HCT116 (cell line): ENCODE measurements around the gene CDH4. TPM values are rescaled to one million over a fixed set of nuclear protein-coding genes. Genes with fewer than 3 reads are reported as not detected.

Experiments used
- ATAC-seq: fragments of 200-7000 bp; cut with Tn5 transposase; 2 replicates; pipeline ENCODE4 v1.9.1; 2020; ENCODE audit warnings: mild to moderate bottlenecking, moderate library complexity
- BruUV-seq: library from RNA; stranded (reverse); fragments of 400-500 nt; replicated peaks from 2 replicates; lab custom pipeline; 2021; lab: Mats Ljungman, UMichigan
- CTCF ChIA-PET: fragments of 300-600 bp; sonication (Branson Sonifier 250); formaldehyde crosslinking; loops from one replicate; lab custom pipeline; 2021; ENCODE audit warnings: antibody characterized with exemption; lab: Charles Lee
- POLR2A ChIA-PET: fragments of 300-600, 350-600 bp; sonication (Branson Sonifier 250); formaldehyde crosslinking; loops from one replicate; lab custom pipeline; 2021; ENCODE audit warnings: antibody characterized with exemption; lab: Charles Lee
- RAD21 ChIA-PET, 2 experiments: fragments of 300-600 bp; sonication (Branson Sonifier 250); formaldehyde crosslinking; loops; one replicate each; lab custom pipeline; 2023; ENCODE audit warnings: low total read pairs in 2 of 2; ENCODE audit not compliant: uncharacterized antibody in 2 of 2, unreplicated experiment in 2 of 2, low non-redundant PET in 1 of 2; lab: Charles Lee
- DNase-seq: peaks from one replicate; pipeline ENCODE4 v3.0.0-alpha.2; 2010; ENCODE audit warnings: low read depth, low spot score
- H2AFZ ChIP-seq: fragments of 200-600 bp; shearing (Covaris generic), sonication (generic); 2 replicates; pipeline ENCODE4 v1.6.1; 2017; ENCODE audit warnings: low read depth, mixed run types, mixed read lengths, antibody characterized with exemption, low read length; ENCODE audit not compliant: poor library complexity, severe bottlenecking
- H3K27ac ChIP-seq: 2 replicates; pipeline ENCODE4 v1.5.1; 2012; ENCODE audit warnings: low read depth, low read length
- H3K27me3 ChIP-seq: fragments of 200-600 bp; sonication (generic); 2 replicates; pipeline ENCODE4 v1.6.1; 2016; ENCODE audit warnings: mixed run types, low read length, mixed read lengths; ENCODE audit not compliant: insufficient read depth
- H3K36me3 ChIP-seq, 2 experiments: fragments of 200-500 bp in 1 of 2; fragments of 200-600 bp in 1 of 2; sonication (Bioruptor generic) in 1 of 2; sonication (generic) in 1 of 2; 2 replicates each; pipeline versions ENCODE4 v1.5.1 to v1.6.1; 2014 to 2016; ENCODE audit warnings: low read length in 2 of 2, inconsistent platforms in 1 of 2, mixed read lengths in 1 of 2, mixed run types in 1 of 2; ENCODE audit not compliant: insufficient read depth in 2 of 2, control insufficient read depth in 1 of 2
- H3K4me1 ChIP-seq, 2 experiments: fragments of 200-600 bp in 1 of 2; sonication (generic) in 1 of 2; 2 replicates each; pipeline versions ENCODE4 v1.5.1 to v1.6.1; 2012 to 2017; ENCODE audit warnings: low read length in 2 of 2, inconsistent platforms in 1 of 2, mild to moderate bottlenecking in 1 of 2, mixed read lengths in 1 of 2, mixed run types in 1 of 2, moderate library complexity in 1 of 2; ENCODE audit not compliant: insufficient read depth in 2 of 2, control insufficient read depth in 1 of 2
- H3K4me2 ChIP-seq: fragments of 200-600 bp; sonication (generic); 2 replicates; pipeline ENCODE4 v1.6.1; 2017; ENCODE audit warnings: mixed run types, low read length, mixed read lengths
- H3K4me3 ChIP-seq, 2 experiments: fragments of 200-600 bp in 1 of 2; sonication (generic) in 1 of 2; replicated peaks in 1 of 2; 2 replicates each; pipeline ENCODE4 v1.5.1; 2011 to 2016; ENCODE audit warnings: low read length in 2 of 2, control low read depth in 1 of 2, low read depth in 1 of 2, mild to moderate bottlenecking in 1 of 2, mixed read lengths in 1 of 2, mixed run types in 1 of 2
- H3K79me2 ChIP-seq: fragments of 200-600 bp; sonication (generic); 2 replicates; pipeline ENCODE4 v1.6.1; 2017; ENCODE audit warnings: mild to moderate bottlenecking, mixed run types, low read length, moderate library complexity, mixed read lengths; ENCODE audit not compliant: insufficient read depth
- H3K9ac ChIP-seq: fragments of 200-600 bp; sonication (generic); 2 replicates; pipeline ENCODE4 v1.6.1; 2016; ENCODE audit warnings: low read length, mixed read lengths
- H3K9me2 ChIP-seq: fragments of 200-600 bp; sonication (generic), shearing (Covaris generic); 2 replicates; pipeline ENCODE4 v1.6.1; 2017; ENCODE audit warnings: mixed run types, mild to moderate bottlenecking, moderate library complexity; ENCODE audit not compliant: insufficient read depth
- H3K9me3 ChIP-seq, 2 experiments: fragments of 200-500 bp in 1 of 2; fragments of 200-600 bp in 1 of 2; sonication (Bioruptor generic) in 1 of 2; sonication (generic) in 1 of 2; 2 replicates each; pipeline ENCODE4 v1.6.1; 2014 to 2017; ENCODE audit warnings: low read length in 2 of 2, mixed read lengths in 2 of 2, inconsistent platforms in 1 of 2, low read depth in 1 of 2, mild to moderate bottlenecking in 1 of 2, mixed run types in 1 of 2, moderate library complexity in 1 of 2; ENCODE audit not compliant: control insufficient read depth in 1 of 2, insufficient read depth in 1 of 2
- H4K20me1 ChIP-seq: fragments of 200-600 bp; sonication (generic), shearing (Covaris generic); 2 replicates; pipeline ENCODE4 v1.6.1; 2017; ENCODE audit warnings: mixed run types, mild to moderate bottlenecking, moderate library complexity; ENCODE audit not compliant: insufficient read depth
- CBX3 ChIP-seq: IDR thresholded peaks from 2 replicates; pipeline ENCODE4 v1.6.1; 2012; ENCODE audit warnings: low read depth
- CTCF ChIP-seq, 3 experiments: fragments of 200-600 bp in 1 of 3; sonication (generic) in 1 of 3; IDR thresholded peaks in 2 of 3; conservative IDR thresholded peaks in 1 of 3; 2 replicates each; pipeline ENCODE4 v1.5.1; 2012 to 2017; ENCODE audit warnings: low read depth in 2 of 3, low read length in 2 of 3, antibody characterized with exemption in 1 of 3, borderline replicate concordance in 1 of 3, control low read depth in 1 of 3, mild to moderate bottlenecking in 1 of 3, mixed read lengths in 1 of 3, mixed run types in 1 of 3, moderate library complexity in 1 of 3; ENCODE audit not compliant: insufficient read depth in 1 of 3
- EGR1 ChIP-seq: IDR thresholded peaks from 2 replicates; pipeline ENCODE4 v1.6.1; 2012; ENCODE audit warnings: low read depth
- EZH2phosphoT487 ChIP-seq: fragments of 200-600 bp; IDR thresholded peaks from 2 replicates; pipeline ENCODE4 v1.6.1; 2018; ENCODE audit warnings: antibody characterized with exemption, borderline replicate concordance
- FOSL1 ChIP-seq: IDR thresholded peaks from 2 replicates; pipeline ENCODE4 v1.6.1; 2012; ENCODE audit warnings: low read depth
- JUND ChIP-seq: IDR thresholded peaks from 2 replicates; pipeline ENCODE4 v1.6.1; 2012
- MAX ChIP-seq: IDR thresholded peaks from 2 replicates; pipeline ENCODE4 v1.6.1; 2012
- POLR2A ChIP-seq: IDR thresholded peaks from 2 replicates; pipeline ENCODE4 v1.7.0; 2011; ENCODE audit warnings: borderline replicate concordance; ENCODE audit not compliant: insufficient read depth, insufficient read length; ENCODE audit errors: extremely low read depth
- POLR2AphosphoS5 ChIP-seq: IDR thresholded peaks from 2 replicates; pipeline ENCODE4 v1.6.1; 2011; ENCODE audit warnings: mild to moderate bottlenecking, low read depth, low read length, moderate library complexity
- RAD21 ChIP-seq: IDR thresholded peaks from 2 replicates; pipeline ENCODE4 v1.6.1; 2012; ENCODE audit warnings: low read depth, mild to moderate bottlenecking
- SP1 ChIP-seq: IDR thresholded peaks from 2 replicates; pipeline ENCODE4 v1.6.1; 2012; ENCODE audit warnings: low read depth
- SRF ChIP-seq: IDR thresholded peaks from 2 replicates; pipeline ENCODE4 v1.6.1; 2012; ENCODE audit warnings: low read depth
- ZFX ChIP-seq: fragments of 450-650 bp; IDR thresholded peaks from 2 replicates; pipeline ENCODE4 v1.6.1; 2017
- ZNF274 ChIP-seq: fragments of 200-500 bp; sonication (Bioruptor generic); IDR thresholded peaks from 2 replicates; pipeline ENCODE4 v1.6.1; 2014; ENCODE audit warnings: mild to moderate bottlenecking, low read depth, low read length, inconsistent platforms
- intact Hi-C: fragments of 100-400 bp; cut with micrococcal nuclease; formaldehyde crosslinking; loops from 2 replicates; pipeline ENCODE4 v1.10.0; 2022
- total RNA-seq: library from RNA; stranded (reverse); gene quantifications from one replicate; pipeline ENCODE4 v1.2.1, GENCODE V29; 2021; ENCODE audit not compliant: unreplicated experiment

CDH4 gene
- total RNA-seq, 1 experiment from 2014 or later, result not detected

GRCh38 chr20:61941721-61942405 is 689.8 kb downstream of the CDH4 start:
- H3K27ac ChIP-seq, result no peak overlapping the region
- no peak overlapping the region for H3K9ac ChIP-seq
- TF ChIP-seq CTCF (IDR thresholded peaks at IDR 0.05 in 2 of 3, conservative IDR thresholded peaks at IDR 0.05 in 1 of 3; ENCODE audit: borderline replicate concordance in 1 of 3, insufficient read depth in 1 of 3, low read depth in 2 of 3, low read length in 2 of 3) (no peak), MAX (no peak), EGR1 (no peak), POLR2AphosphoS5 (no peak), POLR2A (no peak), JUND (no peak)
- TF ChIP-seq, all 23 proteins: peak for 0
- Histone ChIP-seq H3K4me1 (no peaks in the 10 kb centered on the region), H3K9me2 (no peaks in the 10 kb centered on the region), H3K4me2 (no peak overlapping the region), H2AFZ (no peak overlapping the region), H3K36me3 (no peaks in the 10 kb centered on the region), H3K9me3 (no peaks in the 10 kb centered on the region), H3K27me3 (no peaks in the 10 kb centered on the region), H4K20me1 (no peaks in the 10 kb centered on the region), H3K79me2 (no peaks in the 10 kb centered on the region), H3K4me3 (no peak overlapping the region)
- ATAC-seq (no peak), DNase-seq (no peak)
- no TSS peak for BruUV-seq
- ChIA-PET POLR2A (no interaction called here), CTCF (no interaction called here), RAD21 (no interaction called here)
- intact Hi-C loops, result no loop called here

- no peak for DNase-seq
- Histone ChIP-seq H3K4me2 (no peak overlapping the region), H3K4me1 (no peaks in the 10 kb centered on the region), H4K20me1 (no peaks in the 10 kb centered on the region), H3K27ac (no peak overlapping the region), H3K79me2 (no peaks in the 10 kb centered on the region), H2AFZ (no peak overlapping the region), H3K27me3 (no peaks in the 10 kb centered on the region), H3K4me3 (no peak overlapping the region), H3K9ac (no peak overlapping the region), H3K9me3 (no peaks in the 10 kb centered on the region), H3K9me2 (no peaks in the 10 kb centered on the region), H3K36me3 (no peaks in the 10 kb centered on the region)
- ChIA-PET CTCF (no interaction called here), POLR2A (no interaction called here), RAD21 (no interaction called here)
- intact Hi-C loops, result no loop called here
- no TSS peak for BruUV-seq
- no peak for ATAC-seq
- no peak for TF ChIP-seq ZNF274
- TF ChIP-seq EZH2phosphoT487, result no peak
- TF ChIP-seq EGR1, result no peak
- TF ChIP-seq CTCF (IDR thresholded peaks at IDR 0.05 in 2 of 3, conservative IDR thresholded peaks at IDR 0.05 in 1 of 3; ENCODE audit: borderline replicate concordance in 1 of 3, insufficient read depth in 1 of 3, low read depth in 2 of 3, low read length in 2 of 3), result no peak
- TF ChIP-seq SP1, result no peak
- TF ChIP-seq FOSL1, result no peak
- no peak for TF ChIP-seq CBX3
- TF ChIP-seq RAD21, result no peak
- no peak for TF ChIP-seq MAX
- TF ChIP-seq SRF, result no peak
- TF ChIP-seq ZFX, result no peak
Observed at GRCh38 chr20:61942526-61942925, 690.5 kb downstream of the CDH4 start.
